ENCODE measurements around the gene LRRC39. TPM values are rescaled to one million over a fixed set of nuclear protein-coding genes. Genes with fewer than 3 reads are reported as not detected.

LRRC39 gene
- total RNA-seq, 1 donor from 2014 or later = 0.36 TPM

- intact Hi-C loops (cut with micrococcal nuclease) = no loop called here
- no peaks in the 10 kb centered on the region for H3K4me1 Mint-ChIP-seq (ENCODE audit: low read depth)
- peaks cover 46% of the 10 kb centered on the region for H3K36me3 Mint-ChIP-seq (ENCODE audit: low read depth)
- no peak overlapping the region for H3K27ac Mint-ChIP-seq
- no peaks in the 10 kb centered on the region for H3K9me3 Mint-ChIP-seq
- no peak overlapping the region for H3K4me3 Mint-ChIP-seq
- no peak for DNase-seq (ENCODE audit: low spot score)
- no peaks in the 10 kb centered on the region for H3K27me3 Mint-ChIP-seq (ENCODE audit: insufficient read depth)
Observed at GRCh38 chr1:100141192-100141591, 36.9 kb downstream of the LRRC39 start.

- H3K27me3 Mint-ChIP-seq (ENCODE audit: insufficient read depth) = no peaks in the 10 kb centered on the region
- H3K36me3 Mint-ChIP-seq (ENCODE audit: low read depth) = peaks cover 34% of the 10 kb centered on the region
- no peak for DNase-seq (ENCODE audit: low spot score)
- peaks cover 20% of the 10 kb centered on the region for H3K4me1 Mint-ChIP-seq (ENCODE audit: low read depth)
- no peak overlapping the region for H3K27ac Mint-ChIP-seq
- no peaks in the 10 kb centered on the region for H3K9me3 Mint-ChIP-seq
- intact Hi-C loops (cut with micrococcal nuclease) = no loop called here
- no peak overlapping the region for H3K4me3 Mint-ChIP-seq
Observed at GRCh38 chr1:100137602-100138001, 40.5 kb downstream of the LRRC39 start.

GRCh38 chr1:100134872-100135271, 43.2 kb downstream of the LRRC39 start:
- intact Hi-C loops (cut with micrococcal nuclease) = loop anchor here (5.0 kb wide), 1 partner anchor 242 kb away; no protein-coding TSS in a partner anchor
- H3K4me3 Mint-ChIP-seq = peak overlapping the region; percentile 64
- H3K9me3 Mint-ChIP-seq = no peaks in the 10 kb centered on the region
- H3K27ac Mint-ChIP-seq = no peak overlapping the region
- no peak for DNase-seq (ENCODE audit: low spot score)
- no peaks in the 10 kb centered on the region for H3K27me3 Mint-ChIP-seq (ENCODE audit: insufficient read depth)
- peaks cover 24% of the 10 kb centered on the region for H3K36me3 Mint-ChIP-seq (ENCODE audit: low read depth)
- peaks cover 44% of the 10 kb centered on the region for H3K4me1 Mint-ChIP-seq (ENCODE audit: low read depth)

- Mint-ChIP-seq H3K27me3 (ENCODE audit: insufficient read depth) (no peaks in the 10 kb centered on the region), H3K27ac (peak within 1 kb of the TSS; percentile 98), H3K36me3 (ENCODE audit: low read depth) (peaks cover 16% of the 10 kb centered on the region), H3K9me3 (no peaks in the 10 kb centered on the region), H3K4me1 (ENCODE audit: low read depth) (peaks cover 56% of the 10 kb centered on the region), H3K4me3 (peak within 1 kb of the TSS; percentile 99)
- peak; percentile 93 for DNase-seq (ENCODE audit: low spot score)
- intact Hi-C loops (cut with micrococcal nuclease) = loop anchor here (1.0 to 5.0 kb wide), 11 partner anchors 95 to 763 kb away; partner anchors contain the start of genes AGL, CDC14A, DBT and RTCA
Observed at GRCh38 chr1:100132566-100133477, 45.2 kb downstream of the LRRC39 start, which contains the start of the genes SASS6 and TRMT13. TSS of gene SASS6 (minus strand) at chr1:100132930. CDS start at chr1:100132814, 116 bp downstream. TSS of gene TRMT13 (plus strand) at chr1:100133163. CDS start at chr1:100133169, 6 bp downstream.

DNA sequence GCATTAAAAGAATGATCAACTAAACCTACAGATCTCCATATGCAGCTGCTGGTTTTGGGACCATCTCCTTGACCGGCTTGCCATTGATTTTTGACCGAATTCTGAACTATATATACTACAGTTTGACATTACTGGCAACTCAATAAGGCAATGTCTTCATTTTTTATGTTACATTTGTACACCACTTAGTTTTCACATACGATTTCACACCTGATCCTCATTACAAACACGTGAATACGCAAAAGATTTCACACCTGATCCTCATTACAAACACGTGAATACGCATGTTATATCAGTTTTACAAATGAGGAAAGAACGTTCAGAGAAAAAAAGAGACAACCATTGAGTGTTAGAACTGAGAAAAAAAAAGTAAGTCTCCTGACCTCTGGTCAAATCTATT, 46.4 kb downstream of the LRRC39 start:
- no peaks in the 10 kb centered on the region for H3K27me3 Mint-ChIP-seq (ENCODE audit: insufficient read depth)
- H3K4me3 Mint-ChIP-seq = peak overlapping the region; percentile 99
- intact Hi-C loops (cut with micrococcal nuclease) = loop anchor here (1.0 to 5.0 kb wide), 4 partner anchors 135 to 327 kb away; partner anchors contain the start of gene RTCA
- DNase-seq (ENCODE audit: low spot score) = no peak
- H3K36me3 Mint-ChIP-seq (ENCODE audit: low read depth) = peaks cover 14% of the 10 kb centered on the region
- H3K27ac Mint-ChIP-seq = peak overlapping the region; percentile 98
- H3K4me1 Mint-ChIP-seq (ENCODE audit: low read depth) = peaks cover 56% of the 10 kb centered on the region
- H3K9me3 Mint-ChIP-seq = no peaks in the 10 kb centered on the region

DNA sequence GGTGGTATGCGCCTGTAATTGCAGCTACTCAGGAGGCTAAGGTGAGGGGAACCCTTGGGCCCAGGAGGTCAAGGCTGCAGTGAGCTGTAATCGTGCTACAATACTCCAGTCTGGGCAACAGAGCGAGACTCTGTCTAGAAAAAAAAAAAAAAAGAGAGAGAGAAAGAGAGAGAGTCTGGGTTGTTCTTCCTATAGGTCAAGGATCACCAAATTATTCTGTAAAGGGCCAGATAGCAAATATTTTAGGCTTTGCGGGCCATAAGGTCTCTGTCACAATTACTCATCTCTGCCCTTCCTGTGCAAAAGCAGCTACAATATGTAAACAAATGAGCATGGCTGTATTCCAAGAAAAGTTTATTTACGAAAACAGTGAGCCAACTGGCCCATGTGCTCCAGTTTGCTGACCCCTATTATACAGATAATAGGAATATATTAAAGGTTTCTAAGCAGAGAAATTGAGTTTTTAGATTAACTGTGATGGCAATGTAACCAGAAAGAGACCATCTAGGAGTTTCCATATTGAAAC, 47.4 kb downstream of the LRRC39 start:
- Mint-ChIP-seq H3K4me1 (ENCODE audit: low read depth) (peaks cover 55% of the 10 kb centered on the region), H3K27ac (no peak overlapping the region)

GRCh38 chr1:100127226-100127625, 50.8 kb downstream of the LRRC39 start:
- no peak overlapping the region for H3K27ac Mint-ChIP-seq
- H3K4me3 Mint-ChIP-seq = no peak overlapping the region
- no peak for DNase-seq (ENCODE audit: low spot score)
- H3K9me3 Mint-ChIP-seq = no peaks in the 10 kb centered on the region
- intact Hi-C loops (cut with micrococcal nuclease) = no loop called here
- H3K36me3 Mint-ChIP-seq (ENCODE audit: low read depth) = peaks cover 10% of the 10 kb centered on the region
- H3K4me1 Mint-ChIP-seq (ENCODE audit: low read depth) = peaks cover 36% of the 10 kb centered on the region
- no peaks in the 10 kb centered on the region for H3K27me3 Mint-ChIP-seq (ENCODE audit: insufficient read depth)

More for the DNA sequence above, 47.4 kb downstream of the LRRC39 start:
- Mint-ChIP-seq H3K27me3 (ENCODE audit: insufficient read depth) (no peaks in the 10 kb centered on the region), H3K4me3 (peak overlapping the region; percentile 7), H3K36me3 (ENCODE audit: low read depth) (peaks cover 19% of the 10 kb centered on the region), H3K9me3 (no peaks in the 10 kb centered on the region)
- DNase-seq (ENCODE audit: low spot score) = no peak
- intact Hi-C loops (cut with micrococcal nuclease) = loop anchor here (5.0 kb wide), 1 partner anchor 247 kb away; no protein-coding TSS in a partner anchor

DNA sequence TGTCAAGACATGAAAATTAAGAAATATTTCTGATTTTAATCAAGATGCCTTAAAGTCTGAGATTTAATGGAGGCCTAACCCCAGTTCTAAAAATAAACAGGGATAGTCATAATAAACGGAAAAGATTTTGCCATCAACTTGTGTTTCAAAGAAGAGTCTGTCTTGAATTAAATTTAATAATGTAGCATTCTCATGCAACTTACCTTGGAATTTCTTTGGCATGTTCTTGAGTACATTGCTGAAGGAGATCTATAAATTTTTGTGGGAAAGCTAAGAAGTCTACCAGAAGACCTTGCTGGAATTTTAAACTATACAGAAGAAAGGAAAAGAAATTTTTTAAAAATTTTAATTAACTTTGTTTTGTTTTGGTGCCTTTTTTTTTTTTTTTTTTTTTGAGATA, 55.9 kb downstream of the LRRC39 start:
- Mint-ChIP-seq H3K4me1 (ENCODE audit: low read depth) (peaks cover 5% of the 10 kb centered on the region), H3K27me3 (ENCODE audit: insufficient read depth) (no peaks in the 10 kb centered on the region), H3K36me3 (ENCODE audit: low read depth) (peaks cover 17% of the 10 kb centered on the region), H3K4me3 (no peak overlapping the region), H3K27ac (no peak overlapping the region), H3K9me3 (no peaks in the 10 kb centered on the region)
- no peak for DNase-seq (ENCODE audit: low spot score)
- intact Hi-C loops (cut with micrococcal nuclease) = no loop called here

DNA sequence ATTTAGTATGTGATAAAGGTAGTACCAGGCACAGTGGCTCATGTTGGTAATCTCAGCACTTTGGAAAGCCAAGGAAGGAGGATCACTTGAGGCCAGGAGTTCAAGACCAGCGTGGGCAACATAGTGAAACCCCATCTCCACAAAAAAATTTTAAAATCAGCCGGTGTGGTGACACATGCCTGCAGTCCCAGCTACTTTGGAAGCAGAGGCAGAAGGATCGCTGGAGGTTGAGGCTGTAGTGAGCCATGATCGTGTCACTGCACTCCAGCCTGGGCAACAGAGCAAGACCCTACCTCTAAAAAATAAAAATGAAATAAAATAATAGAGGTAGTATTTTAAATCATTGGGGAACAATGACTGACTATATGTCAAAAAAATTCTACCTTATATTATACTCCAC, 62.5 kb downstream of the LRRC39 start:
- intact Hi-C loops (cut with micrococcal nuclease) = no loop called here
- Mint-ChIP-seq H3K27me3 (ENCODE audit: insufficient read depth) (no peaks in the 10 kb centered on the region), H3K36me3 (ENCODE audit: low read depth) (peaks cover 22% of the 10 kb centered on the region), H3K27ac (no peak overlapping the region), H3K9me3 (no peaks in the 10 kb centered on the region), H3K4me1 (ENCODE audit: low read depth) (peaks cover 6% of the 10 kb centered on the region), H3K4me3 (no peak overlapping the region)
- no peak for DNase-seq (ENCODE audit: low spot score)

DNA sequence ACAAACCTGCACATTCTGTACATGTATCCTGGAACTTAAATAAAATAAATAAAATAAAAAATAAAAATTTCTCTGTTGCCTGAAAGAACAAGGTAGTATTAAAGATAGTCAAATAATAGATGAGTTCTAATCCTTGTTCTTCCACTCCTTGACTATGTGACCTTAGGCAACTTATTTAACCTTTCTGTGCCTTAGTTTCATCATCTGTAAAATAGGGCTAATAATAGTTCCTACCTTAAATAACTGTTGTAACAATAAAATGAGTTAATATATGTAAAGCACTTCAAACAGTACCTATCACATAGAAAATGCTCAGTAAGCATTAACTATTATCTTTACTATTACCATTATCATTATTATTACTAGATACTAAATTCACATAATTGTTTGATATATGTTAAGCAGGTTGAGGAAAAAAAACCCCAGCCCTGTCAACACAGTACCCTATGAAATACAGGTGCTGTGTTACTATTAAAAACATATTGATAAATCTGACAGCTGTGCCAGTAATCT, 68.4 kb downstream of the LRRC39 start:
- H3K36me3 Mint-ChIP-seq (ENCODE audit: low read depth) = peaks cover 16% of the 10 kb centered on the region
- no peaks in the 10 kb centered on the region for H3K9me3 Mint-ChIP-seq
- no peak for DNase-seq (ENCODE audit: low spot score)
- no peaks in the 10 kb centered on the region for H3K27me3 Mint-ChIP-seq (ENCODE audit: insufficient read depth)
- no peak overlapping the region for H3K4me3 Mint-ChIP-seq
- intact Hi-C loops (cut with micrococcal nuclease) = no loop called here
- no peak overlapping the region for H3K27ac Mint-ChIP-seq
- peaks cover 11% of the 10 kb centered on the region for H3K4me1 Mint-ChIP-seq (ENCODE audit: low read depth)

- H3K4me3 Mint-ChIP-seq = no peak overlapping the region
- no peak for DNase-seq (ENCODE audit: low spot score)
- peaks cover 7% of the 10 kb centered on the region for H3K4me1 Mint-ChIP-seq (ENCODE audit: low read depth)
- intact Hi-C loops (cut with micrococcal nuclease) = no loop called here
- H3K9me3 Mint-ChIP-seq = no peaks in the 10 kb centered on the region
- peaks cover 12% of the 10 kb centered on the region for H3K36me3 Mint-ChIP-seq (ENCODE audit: low read depth)
- no peak overlapping the region for H3K27ac Mint-ChIP-seq
- H3K27me3 Mint-ChIP-seq (ENCODE audit: insufficient read depth) = no peaks in the 10 kb centered on the region
Observed at GRCh38 chr1:100107696-100108095, 70.4 kb downstream of the LRRC39 start.

- DNase-seq (ENCODE audit: low spot score) = no peak
- Mint-ChIP-seq H3K27me3 (ENCODE audit: insufficient read depth) (no peaks in the 10 kb centered on the region), H3K27ac (no peak overlapping the region), H3K36me3 (ENCODE audit: low read depth) (peaks cover 27% of the 10 kb centered on the region), H3K4me1 (ENCODE audit: low read depth) (no peaks in the 10 kb centered on the region), H3K4me3 (no peak overlapping the region), H3K9me3 (no peaks in the 10 kb centered on the region)
- intact Hi-C loops (cut with micrococcal nuclease) = no loop called here
Observed at GRCh38 chr1:100101564-100101963, 76.5 kb downstream of the LRRC39 start.

- Mint-ChIP-seq H3K4me3 (no peak overlapping the region), H3K27ac (no peak overlapping the region), H3K27me3 (ENCODE audit: insufficient read depth) (no peaks in the 10 kb centered on the region), H3K36me3 (ENCODE audit: low read depth) (peaks cover 31% of the 10 kb centered on the region), H3K9me3 (no peaks in the 10 kb centered on the region), H3K4me1 (ENCODE audit: low read depth) (no peaks in the 10 kb centered on the region)
- DNase-seq (ENCODE audit: low spot score) = no peak
- intact Hi-C loops (cut with micrococcal nuclease) = no loop called here
Observed at GRCh38 chr1:100100202-100100601, 77.9 kb downstream of the LRRC39 start.

Measured in activated T-helper 1 cell treated with anti-CD3 and anti-CD28 coated beads, Interleukin-12 subunit alpha, Interleukin-12 subunit beta, Interleukin-2, Interleukin-4 antibody, amounts not matched to agents 30 ng/mL and 10 ng/mL and 1 ng/mL, durations not matched to agents 14 hours and 24 hours and 36 hours (primary cell).